ENCODE measurements around the gene DNM1L. TPM values are rescaled to one million over a fixed set of nuclear protein-coding genes. Genes with fewer than 3 reads are reported as not detected.

DNM1L gene
- total and polyA plus RNA-seq, 10 of the 15 experiments (the other 5 are each of a cell fraction or from before 2014, with no cell fraction given), result 23.1 to 201 (median 63.9) TPM

- no peak for TF ChIP-seq ZNF592 (IDR thresholded peaks at IDR 0.05)
- TF ChIP-seq PAX5 (IDR thresholded peaks at IDR 0.05; ENCODE audit: borderline replicate concordance, low read depth, low read length), result 0 out of 2 replicates have a peak, but pooled peaks have one; percentile 32
- no peak for TF ChIP-seq NFYB (IDR thresholded peaks at IDR 0.05; ENCODE audit: insufficient read depth, low read depth, low read length)
- TF ChIP-seq RB1 (IDR thresholded peaks at IDR 0.05; ENCODE audit: borderline replicate concordance), result peak; percentile 67; the same call in 1 of the 2 replicates
- TF ChIP-seq CUX1 (IDR thresholded peaks at IDR 0.05; ENCODE audit: insufficient replicate concordance, low read depth, low read length), result peak; percentile 15
- no peak for TF ChIP-seq ZBTB40 (IDR thresholded peaks at IDR 0.05; ENCODE audit: borderline replicate concordance)
- TF ChIP-seq CBX5 (IDR thresholded peaks at IDR 0.05; ENCODE audit: low read depth), result 0 out of 2 replicates have a peak, but pooled peaks have one; percentile 66
- TF ChIP-seq CREB1 (IDR thresholded peaks at IDR 0.05; ENCODE audit: low read depth), result 0 out of 2 replicates have a peak, but pooled peaks have one; percentile 18
- 0 out of 2 replicates have a peak, but pooled peaks have one; percentile 46 for TF ChIP-seq ATF2 (IDR thresholded peaks at IDR 0.05; ENCODE audit: low read length)
These were observed 76.8 kb downstream of the DNM1L start, which contains the start of gene YARS2 (continued) for GRCh38 chr12:32755654-32756475.

Measured in GM12878 (cell line).